Cortex of kidney (tissue), 1 donor: ENCODE data around the gene SNAPC5.
"Not testable (repeated sequence)": the region's sequence is repeated elsewhere in the genome, so short reads cannot be mapped to it uniquely, and the experiment has no call there.

Experiments
- DNase-seq: peaks from one replicate; lab custom pipeline; 2025; lab: John Stamatoyannopoulos, UW

SNAPC5 gene

GRCh38 chr15:66497502-66498455, at the start of gene SNAPC5:
Gene SNAPC5 (minus strand): TSS chr15:66497762. CDS start chr15:66497731, 31 bp downstream.
- peak; percentile 91 for DNase-seq

- no peak for DNase-seq
Observed at GRCh38 chr15:66545255-66545654, 47.7 kb upstream of the SNAPC5 start.

GRCh38 chr15:66542896-66543295, 45.3 kb upstream of the SNAPC5 start:
- DNase-seq = no peak

GRCh38 chr15:66535056-66535455, 37.5 kb upstream of the SNAPC5 start:
- DNase-seq = no peak

GRCh38 chr15:66524838-66525237, 27.3 kb upstream of the SNAPC5 start:
- no peak for DNase-seq

- no peak for DNase-seq
Observed at GRCh38 chr15:66523926-66524325, 26.4 kb upstream of the SNAPC5 start.

- DNase-seq = no peak
Observed at GRCh38 chr15:66515901-66516322, 18.4 kb upstream of the SNAPC5 start.

- DNase-seq = no peak
Observed at GRCh38 chr15:66514586-66514985, 17.0 kb upstream of the SNAPC5 start.

GRCh38 chr15:66508293-66508883, 10.8 kb upstream of the SNAPC5 start:
- DNase-seq = no peak

- DNase-seq = no peak
Observed at GRCh38 chr15:66505818-66506217, 8.3 kb upstream of the SNAPC5 start.

- DNase-seq = no peak
Observed at GRCh38 chr15:66505430-66505811, 7.9 kb upstream of the SNAPC5 start.

GRCh38 chr15:66504563-66505429, 7.2 kb upstream of the SNAPC5 start, which contains the start of the genes RPL4 and ZWILCH:
Gene RPL4 (minus strand): TSS chr15:66504855. CDS start chr15:66504790, 65 bp downstream.
Gene ZWILCH (plus strand): TSS chr15:66505326. CDS start chr15:66505339, 13 bp downstream.
- no peak for DNase-seq

GRCh38 chr15:66503780-66504562, 6.4 kb upstream of the SNAPC5 start:
- no peak for DNase-seq

GRCh38 chr15:66503041-66503648, 5.6 kb upstream of the SNAPC5 start:
- not testable (repeated sequence) for DNase-seq

- DNase-seq = no peak
Observed at GRCh38 chr15:66502491-66502890, 4.9 kb upstream of the SNAPC5 start.

- not testable (repeated sequence) for DNase-seq
Observed at GRCh38 chr15:66500346-66500745, 2.8 kb upstream of the SNAPC5 start.

- DNase-seq = no peak
Observed at GRCh38 chr15:66498501-66499386, 1.2 kb upstream of the SNAPC5 start.

GRCh38 chr15:66496951-66497501, 536 bp downstream of the SNAPC5 start:
- no peak for DNase-seq

- no peak for DNase-seq
Observed at GRCh38 chr15:66494262-66494661, 3.3 kb downstream of the SNAPC5 start.
